ENCODE measurements around the gene SLC30A7.
"Not testable (repeated sequence)": the region's sequence is repeated elsewhere in the genome, so short reads cannot be mapped to it uniquely, and the experiment has no call there.

The SLC30A7 gene, protein sequence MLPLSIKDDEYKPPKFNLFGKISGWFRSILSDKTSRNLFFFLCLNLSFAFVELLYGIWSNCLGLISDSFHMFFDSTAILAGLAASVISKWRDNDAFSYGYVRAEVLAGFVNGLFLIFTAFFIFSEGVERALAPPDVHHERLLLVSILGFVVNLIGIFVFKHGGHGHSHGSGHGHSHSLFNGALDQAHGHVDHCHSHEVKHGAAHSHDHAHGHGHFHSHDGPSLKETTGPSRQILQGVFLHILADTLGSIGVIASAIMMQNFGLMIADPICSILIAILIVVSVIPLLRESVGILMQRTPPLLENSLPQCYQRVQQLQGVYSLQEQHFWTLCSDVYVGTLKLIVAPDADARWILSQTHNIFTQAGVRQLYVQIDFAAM

DNA sequence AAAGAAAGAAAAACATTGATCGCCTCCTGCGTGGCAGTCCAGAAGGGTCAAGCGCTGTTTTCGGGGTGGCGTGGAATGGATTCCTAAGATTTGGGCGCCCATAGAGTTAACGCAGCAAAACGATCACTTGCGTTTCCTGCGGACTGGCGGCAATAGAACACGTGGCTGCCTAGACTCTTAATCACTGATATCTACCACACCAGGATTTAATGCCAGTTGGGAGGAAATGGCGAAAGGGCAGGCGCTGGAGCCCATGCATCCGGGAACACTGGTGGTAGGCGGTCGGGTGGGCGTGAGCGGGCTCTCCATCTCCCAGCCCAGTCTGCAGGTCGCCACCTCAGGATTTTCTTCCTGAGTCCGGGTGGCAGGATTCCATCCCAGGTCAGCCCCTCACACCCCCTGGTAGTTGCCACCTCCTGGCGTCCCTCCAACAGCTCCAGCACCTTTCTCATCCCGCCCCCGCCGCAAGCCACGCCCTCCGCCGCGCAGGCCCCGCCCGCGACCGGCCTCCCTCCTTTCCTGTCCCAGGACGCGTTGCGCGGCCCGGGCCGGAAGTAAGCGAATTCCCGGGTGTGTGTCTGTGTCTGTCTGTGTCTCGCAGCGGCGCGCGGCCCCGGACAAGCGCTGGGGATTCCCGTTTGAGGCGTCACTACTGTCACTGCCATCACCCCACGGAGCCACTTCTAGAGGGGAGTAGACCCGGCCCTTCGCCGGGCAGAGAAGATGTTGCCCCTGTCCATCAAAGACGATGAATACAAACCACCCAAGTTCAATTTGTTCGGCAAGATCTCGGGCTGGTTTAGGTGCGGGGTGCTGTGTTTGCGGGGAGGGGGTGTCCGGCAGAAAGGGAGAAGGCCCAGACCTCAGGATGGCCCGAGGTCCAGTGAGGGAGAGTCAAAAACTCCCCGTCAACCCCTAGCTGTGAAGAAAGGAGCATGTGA, at the start of gene SLC30A7:
SLC30A7 (plus strand) TSS at position 551 of the 941 bp plus-strand sequence; CDS start at position 724, 173 bp downstream.
- H3K9me3 Mint-ChIP-seq = peaks cover 5% of the 10 kb centered on the region
- peak within 1 kb of the TSS; percentile 96 to 99 (median 96) for H3K27ac Mint-ChIP-seq
- H3K36me3 Mint-ChIP-seq (ENCODE audit: low read depth) = peaks cover 38% of the 10 kb centered on the region
- H3K4me3 Mint-ChIP-seq = peak within 1 kb of the TSS; percentile 95 to 99 (median 99)
- TF ChIP-seq, protein P1, sequence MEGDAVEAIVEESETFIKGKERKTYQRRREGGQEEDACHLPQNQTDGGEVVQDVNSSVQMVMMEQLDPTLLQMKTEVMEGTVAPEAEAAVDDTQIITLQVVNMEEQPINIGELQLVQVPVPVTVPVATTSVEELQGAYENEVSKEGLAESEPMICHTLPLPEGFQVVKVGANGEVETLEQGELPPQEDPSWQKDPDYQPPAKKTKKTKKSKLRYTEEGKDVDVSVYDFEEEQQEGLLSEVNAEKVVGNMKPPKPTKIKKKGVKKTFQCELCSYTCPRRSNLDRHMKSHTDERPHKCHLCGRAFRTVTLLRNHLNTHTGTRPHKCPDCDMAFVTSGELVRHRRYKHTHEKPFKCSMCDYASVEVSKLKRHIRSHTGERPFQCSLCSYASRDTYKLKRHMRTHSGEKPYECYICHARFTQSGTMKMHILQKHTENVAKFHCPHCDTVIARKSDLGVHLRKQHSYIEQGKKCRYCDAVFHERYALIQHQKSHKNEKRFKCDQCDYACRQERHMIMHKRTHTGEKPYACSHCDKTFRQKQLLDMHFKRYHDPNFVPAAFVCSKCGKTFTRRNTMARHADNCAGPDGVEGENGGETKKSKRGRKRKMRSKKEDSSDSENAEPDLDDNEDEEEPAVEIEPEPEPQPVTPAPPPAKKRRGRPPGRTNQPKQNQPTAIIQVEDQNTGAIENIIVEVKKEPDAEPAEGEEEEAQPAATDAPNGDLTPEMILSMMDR (IDR thresholded peaks at IDR 0.05; ENCODE audit: unreplicated experiment in 3 of 3) = no peak
- H3K4me1 Mint-ChIP-seq = peaks cover 38% of the 10 kb centered on the region
- H3K27me3 Mint-ChIP-seq (ENCODE audit: low read depth) = no peaks in the 10 kb centered on the region

DNA sequence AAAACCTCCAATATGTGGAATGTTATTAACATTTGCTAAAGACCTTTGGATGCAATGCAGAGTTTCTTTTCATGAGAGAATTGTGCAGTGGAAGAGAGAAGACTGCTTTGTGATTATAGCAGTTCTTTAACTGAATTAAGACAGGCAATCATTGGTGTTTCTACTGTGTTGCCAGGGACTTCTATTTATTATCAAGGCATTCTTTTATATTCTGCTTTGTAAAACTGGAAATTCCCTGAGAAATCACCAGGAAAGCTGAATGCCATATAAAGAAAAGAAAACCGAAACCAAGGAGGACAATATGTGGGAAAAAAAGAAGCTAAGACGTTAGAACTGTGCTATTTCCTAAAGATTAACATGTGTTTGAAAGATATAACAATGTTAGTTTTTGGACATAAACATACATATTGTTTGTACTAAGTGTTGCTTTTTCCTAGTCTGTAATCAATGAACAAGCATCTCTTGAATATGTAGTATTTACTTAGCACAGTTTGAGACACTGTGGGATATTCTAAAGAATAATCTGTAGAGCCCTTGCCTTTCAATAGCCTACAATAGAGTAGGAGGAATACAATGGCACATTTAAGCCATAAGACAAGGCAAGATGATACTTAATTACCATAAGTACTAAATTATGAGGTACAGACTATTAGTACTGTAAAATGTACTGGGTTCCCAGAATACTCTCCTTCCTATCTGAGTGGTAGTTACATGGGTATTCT, 48.4 kb upstream of the SLC30A7 start:
- Mint-ChIP-seq H3K27me3 (ENCODE audit: low read depth) (no peaks in the 10 kb centered on the region), H3K27ac (peak overlapping the region in 1 of 3 experiments; percentile 31), H3K4me1 (no peaks in the 10 kb centered on the region), H3K36me3 (ENCODE audit: low read depth) (no peaks in the 10 kb centered on the region), H3K9me3 (peaks cover 16% of the 10 kb centered on the region), H3K4me3 (peak overlapping the region in 1 of 3 experiments; percentile 41)
- TF ChIP-seq, protein P1 (IDR thresholded peaks at IDR 0.05; ENCODE audit: unreplicated experiment in 3 of 3) = no peak

DNA sequence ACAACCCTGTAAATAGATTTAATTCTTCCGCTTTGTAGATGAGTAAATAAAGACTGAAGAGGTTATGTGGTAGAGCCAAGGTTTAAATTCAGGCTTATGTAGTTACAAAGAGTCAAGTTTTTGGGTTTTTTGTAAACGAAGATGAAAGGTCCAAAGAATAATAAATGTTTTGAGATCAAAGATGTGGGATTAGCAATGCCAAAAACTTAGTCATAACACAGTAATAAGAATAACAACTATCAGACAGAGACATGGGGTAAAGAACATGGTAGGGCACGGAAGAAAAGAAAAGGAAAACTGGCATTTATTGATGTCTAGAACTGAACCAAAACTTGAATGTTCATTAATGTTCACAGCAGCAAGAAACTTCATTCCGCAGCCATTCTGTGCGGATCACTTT, 44.2 kb upstream of the SLC30A7 start:
- peaks cover 5% of the 10 kb centered on the region for H3K9me3 Mint-ChIP-seq
- H3K4me3 Mint-ChIP-seq = no peak overlapping the region
- no peaks in the 10 kb centered on the region for H3K36me3 Mint-ChIP-seq (ENCODE audit: low read depth)
- H3K27me3 Mint-ChIP-seq (ENCODE audit: low read depth) = no peaks in the 10 kb centered on the region
- H3K4me1 Mint-ChIP-seq = no peaks in the 10 kb centered on the region
- no peak overlapping the region for H3K27ac Mint-ChIP-seq
- TF ChIP-seq, protein P1 (IDR thresholded peaks at IDR 0.05; ENCODE audit: unreplicated experiment in 3 of 3) = no peak

DNA sequence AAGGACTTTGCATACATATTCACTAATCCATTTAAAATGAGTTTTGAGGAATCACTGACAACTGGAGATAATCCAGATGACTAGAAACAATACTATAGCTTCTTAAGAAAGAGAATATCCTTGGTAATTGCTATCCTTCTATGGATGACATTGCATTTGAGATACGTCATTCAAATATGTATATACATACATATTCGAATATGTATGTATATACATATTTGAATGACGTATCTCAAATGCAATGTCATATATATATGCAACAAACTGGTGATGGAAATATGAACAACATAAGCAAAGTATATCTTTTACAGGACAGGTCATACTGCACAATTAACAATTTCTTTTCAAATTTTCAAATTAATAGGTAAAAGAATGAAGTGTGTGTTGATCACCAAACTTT, 42.9 kb upstream of the SLC30A7 start:
- Mint-ChIP-seq H3K36me3 (ENCODE audit: low read depth) (no peaks in the 10 kb centered on the region), H3K4me3 (no peak overlapping the region), H3K27me3 (ENCODE audit: low read depth) (no peaks in the 10 kb centered on the region), H3K4me1 (no peaks in the 10 kb centered on the region), H3K27ac (no peak overlapping the region), H3K9me3 (peaks cover 5% of the 10 kb centered on the region)
- TF ChIP-seq, protein P1 (IDR thresholded peaks at IDR 0.05; ENCODE audit: unreplicated experiment in 3 of 3) = no peak

DNA sequence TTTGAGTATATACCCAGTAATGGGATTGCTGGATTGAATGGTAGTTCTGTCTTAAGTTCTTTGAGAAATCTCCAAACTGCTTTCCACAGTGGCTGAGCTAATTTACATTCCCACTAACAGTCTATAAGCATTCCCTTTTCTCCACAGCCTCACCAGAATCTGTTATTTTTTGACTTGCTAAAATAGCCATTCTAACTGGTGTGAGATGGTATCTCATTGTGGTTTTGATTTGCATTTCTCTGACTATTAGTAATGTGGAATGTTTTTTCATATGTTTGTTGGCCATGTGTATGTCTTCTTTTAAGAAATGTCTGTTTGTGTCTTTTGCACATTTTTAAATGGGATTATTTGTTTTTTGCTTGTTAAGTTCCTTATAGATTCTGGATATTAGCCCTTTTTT, 40.8 kb upstream of the SLC30A7 start:
- not testable (repeated sequence) for H3K4me1 Mint-ChIP-seq; H3K27ac Mint-ChIP-seq; H3K36me3 Mint-ChIP-seq (ENCODE audit: low read depth); H3K27me3 Mint-ChIP-seq (ENCODE audit: low read depth); H3K9me3 Mint-ChIP-seq; H3K4me3 Mint-ChIP-seq

Measured in nephron (organoid).